Uterus (tissue), 4 donors: ENCODE measurements around the gene BTN1A1. TPM values are rescaled to one million over a fixed set of nuclear protein-coding genes. Genes with fewer than 3 reads are reported as not detected.
A peak's percentile ranks its signal among the peaks of the same experiment; 100 is the strongest.

Source experiments
- DNase-seq, 2 donors: peaks; one replicate each; pipeline ENCODE4 v3.0.0-alpha.2; 2019 to 2020
- H3K27ac ChIP-seq, 2 donors: fragments of 200-600 bp; sonication (generic); 1 replicate in 1 of 2; 2 replicates in 1 of 2; pipeline ENCODE4 v1.5.1; 2016 to 2018
- H3K27me3 ChIP-seq, 2 donors: fragments of 200-600 bp; sonication (generic); one replicate each; pipeline ENCODE4 v1.5.1; 2018 to 2019; ENCODE audit warnings: control low read depth in 1 of 2
- H3K36me3 ChIP-seq, 2 donors: fragments of 200-600 bp; sonication (generic); one replicate each; pipeline ENCODE4 v1.5.1; 2019; ENCODE audit warnings: control low read depth in 1 of 2
- H3K4me1 ChIP-seq, 2 donors: fragments of 200-600 bp; sonication (generic); one replicate each; pipeline ENCODE4 v1.5.1; 2018 to 2019; ENCODE audit warnings: control low read depth in 1 of 2
- H3K4me3 ChIP-seq, 2 donors: fragments of 200-600 bp; sonication (generic); 1 replicate in 1 of 2; 2 replicates in 1 of 2; pipeline ENCODE4 v1.5.1; 2018 to 2019; ENCODE audit warnings: mild to moderate bottlenecking in 1 of 2
- H3K9me3 ChIP-seq, 2 donors: fragments of 200-600 bp; sonication (generic); one replicate each; pipeline ENCODE4 v1.5.1; 2019; ENCODE audit warnings: control low read depth in 1 of 2
- POLR2A ChIP-seq, 2 donors: fragments of 450-650 bp; IDR thresholded peaks; one replicate each; pipeline ENCODE4 v1.6.1; 2016; ENCODE audit warnings: antibody characterized with exemption in 2 of 2, mild to moderate bottlenecking in 1 of 2, moderate library complexity in 1 of 2
- intact Hi-C: fragments of 100-400 bp; cut with DNase I; formaldehyde crosslinking; loops from one replicate; pipeline ENCODE4 v1.15.1; 2023; ENCODE audit warnings: low total_unique reads
- total RNA-seq, 4 donors: library from RNA; depleted of rRNA in 3 of 4; stranded (reverse); fragments of >200 nt in 3 of 4; gene quantifications; one replicate each; pipeline versions ENCODE4 v1.1.0 to v1.2.4, GENCODE V29; 2014 to 2023
- TF ChIP-seq, protein P1 (sequence below), 4 experiments: fragments of 200-600 bp in 2 of 4; fragments of 450-650 bp in 2 of 4; sonication (generic) in 2 of 4; IDR thresholded peaks; one replicate each; pipeline ENCODE4 v1.5.1; 2016 to 2019; ENCODE audit warnings: antibody characterized with exemption in 4 of 4, mild to moderate bottlenecking in 2 of 4, moderate library complexity in 1 of 4
- donor health status: DM: yes; HTN: yes; CAD: no.

The BTN1A1 gene
- total RNA-seq, 4 donors from 2014 or later: 0.07 TPM; not detected in 3

DNA sequence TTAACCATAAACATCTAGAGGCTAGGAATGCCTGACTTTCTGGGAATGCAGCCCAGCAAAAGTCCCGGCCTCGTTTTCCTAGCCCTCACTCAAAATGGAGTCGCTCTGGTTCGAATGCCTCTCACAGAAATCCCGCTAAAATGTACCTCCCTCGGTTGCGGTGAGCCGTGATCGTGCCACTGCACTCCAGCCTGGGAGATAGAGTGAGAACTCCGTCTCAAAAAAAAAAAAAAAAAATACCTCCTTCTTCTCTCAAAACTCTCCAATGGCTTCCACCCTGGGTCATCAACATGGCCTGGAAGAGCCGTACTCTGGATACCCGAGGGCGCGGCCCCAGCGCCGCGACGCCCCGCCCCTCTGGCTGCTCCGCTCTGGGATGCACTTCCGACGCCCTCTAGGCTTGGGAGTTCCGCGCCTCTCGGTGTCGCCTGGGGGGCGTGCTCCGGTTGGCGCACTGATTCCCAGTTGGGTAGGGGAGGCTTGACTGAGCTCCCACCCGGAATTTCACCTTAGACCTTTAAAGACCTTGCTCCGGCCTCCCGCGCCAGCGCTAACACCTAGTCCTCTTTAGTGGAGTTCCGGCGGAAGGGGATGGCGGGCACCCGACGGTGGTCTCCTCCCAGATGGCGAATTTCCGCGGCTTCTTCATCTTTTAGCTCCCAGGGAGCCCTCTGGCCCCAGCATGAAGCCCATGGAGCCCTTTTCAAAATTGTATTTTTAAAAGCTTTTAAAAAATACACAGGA is 50.3 kb downstream of the BTN1A1 start:
- Histone ChIP-seq H3K9me3 (no peaks in the 10 kb centered on the region), H3K27ac (peak overlapping the region; percentile 42 to 54), H3K27me3 (no peaks in the 10 kb centered on the region), H3K36me3 (no peaks in the 10 kb centered on the region), H3K4me1 (no peaks in the 10 kb centered on the region), H3K4me3 (peak overlapping the region; percentile 41 to 46)
- DNase-seq: peak in 1 of 2 donors; percentile 65
- TF ChIP-seq POLR2A (IDR thresholded peaks at IDR 0.05): no peak
- TF ChIP-seq, protein P1, sequence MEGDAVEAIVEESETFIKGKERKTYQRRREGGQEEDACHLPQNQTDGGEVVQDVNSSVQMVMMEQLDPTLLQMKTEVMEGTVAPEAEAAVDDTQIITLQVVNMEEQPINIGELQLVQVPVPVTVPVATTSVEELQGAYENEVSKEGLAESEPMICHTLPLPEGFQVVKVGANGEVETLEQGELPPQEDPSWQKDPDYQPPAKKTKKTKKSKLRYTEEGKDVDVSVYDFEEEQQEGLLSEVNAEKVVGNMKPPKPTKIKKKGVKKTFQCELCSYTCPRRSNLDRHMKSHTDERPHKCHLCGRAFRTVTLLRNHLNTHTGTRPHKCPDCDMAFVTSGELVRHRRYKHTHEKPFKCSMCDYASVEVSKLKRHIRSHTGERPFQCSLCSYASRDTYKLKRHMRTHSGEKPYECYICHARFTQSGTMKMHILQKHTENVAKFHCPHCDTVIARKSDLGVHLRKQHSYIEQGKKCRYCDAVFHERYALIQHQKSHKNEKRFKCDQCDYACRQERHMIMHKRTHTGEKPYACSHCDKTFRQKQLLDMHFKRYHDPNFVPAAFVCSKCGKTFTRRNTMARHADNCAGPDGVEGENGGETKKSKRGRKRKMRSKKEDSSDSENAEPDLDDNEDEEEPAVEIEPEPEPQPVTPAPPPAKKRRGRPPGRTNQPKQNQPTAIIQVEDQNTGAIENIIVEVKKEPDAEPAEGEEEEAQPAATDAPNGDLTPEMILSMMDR (IDR thresholded peaks at IDR 0.05): peak in 1 of 4 experiments; percentile 17
- intact Hi-C loops: no loop called here

DNA sequence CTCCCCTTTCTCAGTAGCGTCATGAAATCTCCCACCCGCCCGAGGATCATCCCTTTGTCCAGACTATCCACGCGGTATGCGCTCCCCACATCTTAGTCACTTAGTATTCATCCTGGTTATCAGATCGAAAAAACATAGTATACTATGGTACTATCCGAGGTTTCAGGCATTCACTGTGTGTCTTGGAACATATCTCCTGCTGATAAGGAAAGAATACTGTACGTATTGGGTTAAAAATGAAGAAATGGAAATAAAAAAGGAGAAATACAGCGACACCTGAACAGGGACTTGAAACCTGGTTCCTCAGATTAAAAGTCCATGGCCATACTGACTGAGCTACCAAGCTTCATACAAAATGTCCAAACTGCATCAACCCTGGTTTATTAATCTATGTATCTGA is 52.1 kb downstream of the BTN1A1 start:
- no peak for TF ChIP-seq POLR2A (IDR thresholded peaks at IDR 0.05)
- TF ChIP-seq, protein P1 (IDR thresholded peaks at IDR 0.05): no peak
- no peaks in the 10 kb centered on the region for H3K36me3 ChIP-seq
- intact Hi-C loops: no loop called here

DNA sequence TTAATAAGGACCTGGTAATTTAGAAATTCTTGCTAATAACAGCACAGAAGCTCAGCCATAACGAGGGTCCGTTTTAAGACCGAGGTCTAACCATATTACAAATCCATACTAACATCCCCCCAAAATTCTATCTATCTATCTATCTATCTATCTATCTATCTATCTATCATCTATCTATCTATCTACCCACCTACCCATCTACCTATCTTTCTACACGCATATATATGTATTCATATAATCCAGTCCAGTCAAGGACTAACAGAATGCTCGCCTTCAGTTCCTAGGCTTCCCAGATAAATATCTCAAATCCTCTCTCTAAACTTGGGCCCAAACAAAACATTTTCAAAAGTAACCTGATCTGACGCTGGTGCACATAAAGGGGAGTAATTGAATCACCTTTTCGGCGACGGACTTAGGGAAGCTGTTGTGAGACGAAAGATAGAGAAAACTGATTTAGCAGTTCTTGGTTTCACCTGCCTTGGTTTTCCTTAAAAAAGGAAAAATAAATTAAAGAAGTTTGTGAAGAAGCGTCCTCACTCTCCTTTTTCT is 52.6 kb downstream of the BTN1A1 start:
- peak overlapping the region; percentile 52 for H3K4me3 ChIP-seq
- peak overlapping the region; percentile 92 to 97 for H3K27ac ChIP-seq
- no peaks in the 10 kb centered on the region for H3K36me3 ChIP-seq
- intact Hi-C loops: no loop called here
- DNase-seq: no peak
- no peaks in the 10 kb centered on the region for H3K27me3 ChIP-seq
- no peaks in the 10 kb centered on the region for H3K9me3 ChIP-seq
- H3K4me1 ChIP-seq: no peaks in the 10 kb centered on the region
- TF ChIP-seq POLR2A (IDR thresholded peaks at IDR 0.05): no peak
- TF ChIP-seq, protein P1 (IDR thresholded peaks at IDR 0.05): no peak

More for the DNA sequence above, 52.1 kb downstream of the BTN1A1 start:
- H3K27me3 ChIP-seq: no peaks in the 10 kb centered on the region
- no peaks in the 10 kb centered on the region for H3K9me3 ChIP-seq
- H3K4me3 ChIP-seq: no peak overlapping the region
- H3K4me1 ChIP-seq: no peaks in the 10 kb centered on the region
- H3K27ac ChIP-seq: no peak overlapping the region
- DNase-seq: no peak

DNA sequence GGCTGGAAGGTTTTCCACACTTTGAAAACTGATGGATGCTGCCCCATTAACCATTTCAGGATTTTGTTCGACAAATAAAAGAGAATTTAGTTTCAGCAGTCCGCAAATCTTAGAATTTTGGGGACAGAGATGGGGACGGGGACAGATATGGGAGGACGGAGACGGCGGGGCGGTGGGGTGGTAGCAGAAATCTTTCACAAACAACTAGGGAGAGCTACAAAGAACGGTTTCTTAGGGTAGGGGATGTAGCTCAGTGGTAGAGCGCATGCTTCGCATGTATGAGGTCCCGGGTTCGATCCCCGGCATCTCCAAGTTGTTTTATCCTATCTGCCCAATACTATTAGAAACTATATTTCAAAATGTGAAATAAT is 53.1 kb downstream of the BTN1A1 start:
- H3K4me3 ChIP-seq: peak overlapping the region; percentile 52
- no peaks in the 10 kb centered on the region for H3K36me3 ChIP-seq
- H3K27ac ChIP-seq: peak overlapping the region; percentile 92 to 97
- TF ChIP-seq POLR2A (IDR thresholded peaks at IDR 0.05): no peak
- TF ChIP-seq, protein P1 (IDR thresholded peaks at IDR 0.05): no peak
- no peaks in the 10 kb centered on the region for H3K4me1 ChIP-seq
- H3K9me3 ChIP-seq: no peaks in the 10 kb centered on the region
- intact Hi-C loops: no loop called here
- DNase-seq: peak; percentile 76
- no peaks in the 10 kb centered on the region for H3K27me3 ChIP-seq
